Osteocyte (in vitro differentiated cells): ENCODE measurements around the gene CRYBA4. TPM values are rescaled to one million over a fixed set of nuclear protein-coding genes. Genes with fewer than 3 reads are reported as not detected.

Experiments
- DNase-seq: peaks from one replicate; pipeline ENCODE4 v3.0.0; 2021; ENCODE audit warnings: mixed read lengths; ENCODE audit not compliant: unreplicated experiment; ENCODE audit errors: extremely low spot score
- H3K27ac Mint-ChIP-seq: one replicate; pipeline ENCODE4 v1.8.0; 2021; ENCODE audit warnings: mild to moderate bottlenecking, mixed read lengths; ENCODE audit not compliant: unreplicated experiment
- H3K27me3 Mint-ChIP-seq: one replicate; pipeline ENCODE4 v1.8.0; 2021; ENCODE audit warnings: mixed read lengths; ENCODE audit not compliant: unreplicated experiment
- H3K36me3 Mint-ChIP-seq: one replicate; pipeline ENCODE4 v1.8.0; 2021; ENCODE audit warnings: mixed read lengths; ENCODE audit not compliant: unreplicated experiment
- H3K4me1 Mint-ChIP-seq: one replicate; pipeline ENCODE4 v1.8.0; 2021; ENCODE audit warnings: mixed read lengths; ENCODE audit not compliant: unreplicated experiment
- H3K4me3 Mint-ChIP-seq: one replicate; pipeline ENCODE4 v1.8.0; 2021; ENCODE audit warnings: mild to moderate bottlenecking, moderate library complexity, mixed read lengths; ENCODE audit not compliant: unreplicated experiment
- H3K9me3 Mint-ChIP-seq: one replicate; pipeline ENCODE4 v1.8.0; 2021; ENCODE audit warnings: mixed read lengths; ENCODE audit not compliant: unreplicated experiment
- total RNA-seq: library from RNA; stranded (reverse); gene quantifications from 2 replicates; pipeline ENCODE4 v1.2.1, GENCODE V29; 2021
- TF ChIP-seq, protein P1 (sequence below): fragments of 200-600 bp; sonication (generic); IDR thresholded peaks from 2 replicates; pipeline ENCODE4 v1.5.0; 2021; ENCODE audit warnings: antibody characterized with exemption, mild to moderate bottlenecking, moderate library complexity

Gene CRYBA4
- total RNA-seq, 1 donor from 2014 or later, result not detected

DNA sequence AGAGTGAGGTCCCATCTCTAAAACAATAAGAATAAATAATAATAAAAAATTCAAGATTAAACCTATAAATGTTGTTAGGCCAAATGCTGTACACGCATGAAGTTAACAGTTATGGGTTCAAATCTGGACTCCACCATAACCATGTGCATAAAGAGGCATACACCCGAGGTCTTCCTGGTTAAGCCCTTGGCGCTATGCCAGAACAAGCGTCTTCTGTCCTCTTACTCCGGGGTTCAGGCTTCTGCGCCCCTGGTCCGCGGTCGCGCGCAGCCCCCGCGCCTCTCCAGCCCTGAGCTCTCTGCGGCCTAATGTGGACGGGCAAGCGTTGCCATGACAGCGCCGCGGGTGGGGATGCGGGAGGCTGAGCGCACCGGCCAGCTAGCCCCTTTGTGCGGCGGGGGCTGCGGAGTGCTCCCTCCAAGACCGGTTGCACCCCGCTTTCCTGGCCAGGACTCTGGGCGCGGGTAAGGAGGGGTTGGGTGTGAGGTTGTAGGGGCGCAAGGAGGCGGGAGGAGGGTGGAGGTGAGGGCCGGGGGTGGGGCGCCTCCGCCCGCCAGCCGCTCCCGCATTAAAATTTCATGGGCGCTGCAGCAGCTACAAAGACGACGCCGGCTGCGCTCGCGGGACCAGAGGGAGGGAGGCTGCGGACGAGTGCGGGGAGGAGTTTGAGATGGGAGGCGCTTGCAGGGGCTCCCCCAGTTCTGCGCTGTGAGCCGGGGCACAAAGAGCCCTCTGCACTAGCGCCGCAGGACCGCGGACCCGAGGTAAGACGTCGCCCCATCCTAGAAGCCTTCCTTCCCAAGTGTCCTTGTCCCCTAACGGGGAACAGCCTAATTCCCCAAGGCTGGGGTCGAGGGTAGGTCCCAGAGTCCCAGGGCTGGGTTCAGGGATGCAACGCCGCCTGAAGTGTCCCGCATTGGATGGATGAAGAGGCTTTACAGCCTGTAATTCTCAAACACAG is 35.4 kb downstream of the CRYBA4 start, which contains the start of gene MIAT:
TSS of gene MIAT (plus strand) at position 698 of the 961 bp plus-strand sequence.
- Mint-ChIP-seq H3K27me3 (peaks cover 42% of the 10 kb centered on the region), H3K36me3 (no peaks in the 10 kb centered on the region), H3K9me3 (no peaks in the 10 kb centered on the region), H3K27ac (peak within 1 kb of the TSS; percentile 38), H3K4me3 (peak within 1 kb of the TSS; percentile 71), H3K4me1 (peaks cover 19% of the 10 kb centered on the region)
- TF ChIP-seq, protein P1, sequence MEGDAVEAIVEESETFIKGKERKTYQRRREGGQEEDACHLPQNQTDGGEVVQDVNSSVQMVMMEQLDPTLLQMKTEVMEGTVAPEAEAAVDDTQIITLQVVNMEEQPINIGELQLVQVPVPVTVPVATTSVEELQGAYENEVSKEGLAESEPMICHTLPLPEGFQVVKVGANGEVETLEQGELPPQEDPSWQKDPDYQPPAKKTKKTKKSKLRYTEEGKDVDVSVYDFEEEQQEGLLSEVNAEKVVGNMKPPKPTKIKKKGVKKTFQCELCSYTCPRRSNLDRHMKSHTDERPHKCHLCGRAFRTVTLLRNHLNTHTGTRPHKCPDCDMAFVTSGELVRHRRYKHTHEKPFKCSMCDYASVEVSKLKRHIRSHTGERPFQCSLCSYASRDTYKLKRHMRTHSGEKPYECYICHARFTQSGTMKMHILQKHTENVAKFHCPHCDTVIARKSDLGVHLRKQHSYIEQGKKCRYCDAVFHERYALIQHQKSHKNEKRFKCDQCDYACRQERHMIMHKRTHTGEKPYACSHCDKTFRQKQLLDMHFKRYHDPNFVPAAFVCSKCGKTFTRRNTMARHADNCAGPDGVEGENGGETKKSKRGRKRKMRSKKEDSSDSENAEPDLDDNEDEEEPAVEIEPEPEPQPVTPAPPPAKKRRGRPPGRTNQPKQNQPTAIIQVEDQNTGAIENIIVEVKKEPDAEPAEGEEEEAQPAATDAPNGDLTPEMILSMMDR, result no peak
- DNase-seq, result no peak

GRCh38 chr22:26658161-26658560 is 36.4 kb downstream of the CRYBA4 start:
- peaks cover 37% of the 10 kb centered on the region for H3K27me3 Mint-ChIP-seq
- peak overlapping the region; percentile 71 for H3K4me3 Mint-ChIP-seq
- H3K36me3 Mint-ChIP-seq, result no peaks in the 10 kb centered on the region
- TF ChIP-seq, protein P1, result no peak
- H3K9me3 Mint-ChIP-seq, result no peaks in the 10 kb centered on the region
- H3K27ac Mint-ChIP-seq, result peak overlapping the region; percentile 38
- peaks cover 19% of the 10 kb centered on the region for H3K4me1 Mint-ChIP-seq
- DNase-seq, result no peak

- Mint-ChIP-seq H3K27me3 (peaks cover 30% of the 10 kb centered on the region), H3K4me3 (peak overlapping the region; percentile 71), H3K36me3 (no peaks in the 10 kb centered on the region), H3K27ac (peak overlapping the region; percentile 84), H3K9me3 (no peaks in the 10 kb centered on the region), H3K4me1 (peaks cover 19% of the 10 kb centered on the region)
- DNase-seq, result peak; percentile 90
- TF ChIP-seq, protein P1, result no peak
Measured at GRCh38 chr22:26658671-26659478, 37.1 kb downstream of the CRYBA4 start.

DNA sequence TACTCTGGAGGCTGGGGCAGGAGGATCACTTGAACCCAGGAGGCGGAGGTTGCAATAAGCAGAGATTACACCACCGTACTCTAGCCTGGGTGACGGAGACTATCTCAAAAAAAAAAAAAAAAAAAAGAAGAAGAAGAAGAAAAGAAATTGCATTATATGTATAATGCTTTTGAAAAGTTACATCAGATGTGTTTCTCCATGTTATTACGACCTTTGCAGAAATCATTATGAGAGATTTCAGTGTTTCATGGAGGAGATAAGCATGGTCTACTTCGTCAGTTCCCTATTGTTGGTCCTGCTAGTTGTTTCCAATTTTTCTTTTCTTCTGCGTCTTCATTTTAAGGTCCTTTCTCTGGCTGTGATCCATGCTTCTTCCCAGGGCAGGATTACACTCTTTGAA is 38.6 kb downstream of the CRYBA4 start:
- DNase-seq, result no peak
- Mint-ChIP-seq H3K9me3 (no peaks in the 10 kb centered on the region), H3K36me3 (no peaks in the 10 kb centered on the region), H3K4me3 (no peak overlapping the region), H3K27me3 (peaks cover 18% of the 10 kb centered on the region), H3K27ac (no peak overlapping the region), H3K4me1 (peaks cover 24% of the 10 kb centered on the region)
- TF ChIP-seq, protein P1, result no peak
